Skin of body (tissue), 2 donors: Measurements from ENCODE around the gene COL9A3. TPM values are rescaled to one million over a fixed set of nuclear protein-coding genes. Genes with fewer than 3 reads are reported as not detected.

ENCODE experiments used
- DNase-seq: peaks from one replicate; lab custom pipeline; 2025; lab: John Stamatoyannopoulos, UW
- total RNA-seq: library from RNA; depleted of rRNA; stranded (reverse); fragments of >200 nt; gene quantifications from one replicate; pipeline ENCODE4 v1.2.3, GENCODE V29; 2014

The COL9A3 gene
- total RNA-seq, 1 donor from 2014 or later: 17.8 TPM

GRCh38 chr20:62811320-62811719 lies 5.5 kb upstream of the COL9A3 start:
- no peak for DNase-seq

GRCh38 chr20:62811720-62812119 lies 5.1 kb upstream of the COL9A3 start:
- no peak for DNase-seq

- DNase-seq: no peak
Measured at GRCh38 chr20:62812181-62812906, 4.5 kb upstream of the COL9A3 start.

- no peak for DNase-seq
Measured at GRCh38 chr20:62812907-62813200, 4.0 kb upstream of the COL9A3 start.

GRCh38 chr20:62813588-62813987 lies 3.3 kb upstream of the COL9A3 start:
- DNase-seq: no peak

GRCh38 chr20:62814060-62814708 lies 2.7 kb upstream of the COL9A3 start:
- DNase-seq: no peak

GRCh38 chr20:62814709-62815065 lies 2.2 kb upstream of the COL9A3 start:
- no peak for DNase-seq

GRCh38 chr20:62815066-62815991 lies 1.5 kb upstream of the COL9A3 start:
- DNase-seq: no peak

GRCh38 chr20:62816031-62816883 lies 593 bp upstream of the COL9A3 start:
- no peak for DNase-seq

GRCh38 chr20:62817975-62818591 lies 1.2 kb downstream of the COL9A3 start:
- no peak for DNase-seq

- DNase-seq: peak; percentile 56
Measured at GRCh38 chr20:62818592-62819493, 2.0 kb downstream of the COL9A3 start.

- DNase-seq: peak; percentile 35
Measured at GRCh38 chr20:62819494-62820174, 2.8 kb downstream of the COL9A3 start.

GRCh38 chr20:62820208-62820961 lies 3.5 kb downstream of the COL9A3 start:
- no peak for DNase-seq

GRCh38 chr20:62820962-62821725 lies 4.3 kb downstream of the COL9A3 start:
- no peak for DNase-seq

- DNase-seq: no peak
Measured at GRCh38 chr20:62821726-62822210, 4.9 kb downstream of the COL9A3 start.

GRCh38 chr20:62822239-62822787 lies 5.5 kb downstream of the COL9A3 start:
- no peak for DNase-seq
